Measurements from ENCODE around the gene KLHDC1. TPM values are rescaled to one million over a fixed set of nuclear protein-coding genes. Genes with fewer than 3 reads are reported as not detected.

KLHDC1 gene
- total RNA-seq, 1 donor from 2014 or later = 6.9 TPM

DNA sequence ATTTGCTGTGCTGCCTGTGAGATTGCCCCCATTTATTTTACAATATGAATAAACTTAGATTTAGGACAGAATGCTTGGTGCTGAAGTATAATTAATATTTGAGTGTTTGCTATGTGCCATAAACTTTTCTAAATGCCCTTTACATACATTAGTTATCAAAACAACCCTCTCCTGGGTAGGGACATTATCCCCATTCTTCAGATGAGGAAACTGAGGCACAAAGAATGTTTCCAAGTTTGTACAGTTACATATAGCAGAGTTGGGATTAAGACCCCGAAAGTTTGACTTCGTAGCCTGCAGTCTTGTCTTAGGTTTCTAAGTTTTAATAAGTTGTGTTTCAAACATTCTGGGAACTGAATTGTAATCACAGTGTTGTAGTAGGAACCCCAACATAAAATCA lies 93.4 kb downstream of the KLHDC1 start:
- DNase-seq = no peak
- POLR2A ChIA-PET = no interaction called here
- H3K4me1 Mint-ChIP-seq = peaks cover 3% of the 10 kb centered on the region
- CTCF ChIA-PET = no interaction called here
- H3K9me3 Mint-ChIP-seq = no peaks in the 10 kb centered on the region
- ATAC-seq (ENCODE audit: low read depth) = no peak
- TF ChIP-seq, protein P1, sequence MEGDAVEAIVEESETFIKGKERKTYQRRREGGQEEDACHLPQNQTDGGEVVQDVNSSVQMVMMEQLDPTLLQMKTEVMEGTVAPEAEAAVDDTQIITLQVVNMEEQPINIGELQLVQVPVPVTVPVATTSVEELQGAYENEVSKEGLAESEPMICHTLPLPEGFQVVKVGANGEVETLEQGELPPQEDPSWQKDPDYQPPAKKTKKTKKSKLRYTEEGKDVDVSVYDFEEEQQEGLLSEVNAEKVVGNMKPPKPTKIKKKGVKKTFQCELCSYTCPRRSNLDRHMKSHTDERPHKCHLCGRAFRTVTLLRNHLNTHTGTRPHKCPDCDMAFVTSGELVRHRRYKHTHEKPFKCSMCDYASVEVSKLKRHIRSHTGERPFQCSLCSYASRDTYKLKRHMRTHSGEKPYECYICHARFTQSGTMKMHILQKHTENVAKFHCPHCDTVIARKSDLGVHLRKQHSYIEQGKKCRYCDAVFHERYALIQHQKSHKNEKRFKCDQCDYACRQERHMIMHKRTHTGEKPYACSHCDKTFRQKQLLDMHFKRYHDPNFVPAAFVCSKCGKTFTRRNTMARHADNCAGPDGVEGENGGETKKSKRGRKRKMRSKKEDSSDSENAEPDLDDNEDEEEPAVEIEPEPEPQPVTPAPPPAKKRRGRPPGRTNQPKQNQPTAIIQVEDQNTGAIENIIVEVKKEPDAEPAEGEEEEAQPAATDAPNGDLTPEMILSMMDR (IDR thresholded peaks at IDR 0.05) = no peak
- H3K27ac Mint-ChIP-seq = no peak overlapping the region
- H3K27me3 Mint-ChIP-seq = no peaks in the 10 kb centered on the region
- H3K36me3 Mint-ChIP-seq (ENCODE audit: low read depth) = peaks cover 82% of the 10 kb centered on the region
- intact Hi-C loops (cut with micrococcal nuclease) = no loop called here
- H3K4me3 Mint-ChIP-seq = no peak overlapping the region

DNA sequence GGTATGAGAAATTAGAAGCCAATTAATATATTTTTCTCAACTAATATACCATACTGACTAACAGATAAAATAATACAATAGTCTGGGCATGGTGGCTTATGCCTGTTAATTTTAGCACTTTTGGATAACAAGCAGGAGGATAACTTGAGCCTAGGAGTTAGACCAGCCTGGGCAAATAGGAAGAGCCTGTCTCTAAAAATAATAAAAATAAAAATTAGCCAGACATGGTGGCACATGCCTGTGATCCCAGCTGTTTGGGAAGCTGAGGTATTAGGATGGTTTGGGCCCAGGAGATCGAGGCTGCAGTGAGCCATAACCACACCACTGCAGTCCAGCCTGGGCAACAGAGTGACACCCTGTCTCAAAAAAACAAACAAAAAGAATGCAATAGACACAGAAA lies 99.7 kb downstream of the KLHDC1 start:
- ChIA-PET CTCF (interaction anchor here (1.5 kb wide), 1 partner anchor 331 kb away, joined by 4 read pairs; no protein-coding TSS in a partner anchor), POLR2A (no interaction called here)
- Mint-ChIP-seq H3K36me3 (ENCODE audit: low read depth) (peaks cover 87% of the 10 kb centered on the region), H3K27ac (no peak overlapping the region), H3K4me3 (no peak overlapping the region), H3K4me1 (no peaks in the 10 kb centered on the region), H3K27me3 (no peaks in the 10 kb centered on the region), H3K9me3 (no peaks in the 10 kb centered on the region)
- intact Hi-C loops (cut with micrococcal nuclease) = no loop called here
- TF ChIP-seq, protein P1 (IDR thresholded peaks at IDR 0.05) = no peak
- DNase-seq (no peak), ATAC-seq (ENCODE audit: low read depth) (no peak)

DNA sequence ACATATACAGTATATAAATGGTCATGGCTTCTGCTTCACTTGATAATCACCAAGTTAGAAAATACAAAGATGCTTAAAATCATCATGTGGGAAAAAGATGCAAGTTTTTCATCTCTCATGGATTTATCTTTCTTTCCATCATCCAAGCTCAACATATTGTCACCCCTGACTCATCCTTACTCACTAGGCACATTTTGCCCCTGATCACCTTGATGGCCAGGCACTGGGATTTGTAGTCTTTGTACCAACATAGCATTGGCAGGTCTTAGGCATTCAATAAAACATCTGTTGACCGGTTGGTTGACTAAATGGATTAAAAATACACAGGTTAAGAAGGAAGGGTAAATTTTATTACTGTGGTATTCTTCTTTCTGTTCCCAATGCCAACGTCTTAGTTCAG lies 103.1 kb downstream of the KLHDC1 start:
- Mint-ChIP-seq H3K27ac (no peak overlapping the region), H3K27me3 (no peaks in the 10 kb centered on the region), H3K9me3 (no peaks in the 10 kb centered on the region), H3K4me1 (no peaks in the 10 kb centered on the region), H3K36me3 (ENCODE audit: low read depth) (peaks cover 87% of the 10 kb centered on the region), H3K4me3 (no peak overlapping the region)
- ATAC-seq (ENCODE audit: low read depth) = no peak
- intact Hi-C loops (cut with micrococcal nuclease) = loop anchor here (5.0 kb wide), 1 partner anchor 36 kb away; no protein-coding TSS in a partner anchor
- POLR2A ChIA-PET = no interaction called here
- CTCF ChIA-PET = no interaction called here
- DNase-seq = no peak
- TF ChIP-seq, protein P1 (IDR thresholded peaks at IDR 0.05) = no peak

Other genes with a start within 250 kb of the KLHDC1 start
- gene RPS29, start 106.7 kb upstream of the KLHDC1 start, total RNA-seq = 3,259 and 3,732 TPM in 2 replicates
- 15.1 and 19.9 TPM in 2 replicates for gene LRR1, start 94.2 kb upstream of the KLHDC1 start, total RNA-seq
- 150 and 166 TPM in 2 replicates for gene RPL36AL, start 72.5 kb upstream of the KLHDC1 start, total RNA-seq
- 39.7 and 40.5 TPM in 2 replicates for gene MGAT2, start 72.3 kb upstream of the KLHDC1 start, total RNA-seq
- gene DNAAF2, start 57.9 kb upstream of the KLHDC1 start, total RNA-seq = 8.5 and 8.6 TPM in 2 replicates
- gene POLE2, start 4.9 kb upstream of the KLHDC1 start, total RNA-seq = 2.9 and 5.3 TPM in 2 replicates
- gene KLHDC2, start 75.0 kb downstream of the KLHDC1 start, total RNA-seq = 27.0 and 31.2 TPM in 2 replicates
- 99.1 and 110 TPM in 2 replicates for gene NEMF, start 159.7 kb downstream of the KLHDC1 start, total RNA-seq
- 136 and 142 TPM in 2 replicates for gene ARF6, start 200.0 kb downstream of the KLHDC1 start, total RNA-seq

Data from activated B cell treated with CpG ODN at 0.5 μM for 24 hours (primary cell).